Osteoblast (primary cell): ENCODE data around the gene CACNA2D3. TPM values are rescaled to one million over a fixed set of nuclear protein-coding genes. Genes with fewer than 3 reads are reported as not detected.

Experiments used
- DNase-seq: peaks from one replicate; pipeline ENCODE4 v3.0.0; 2011; ENCODE audit warnings: low spot score, mixed read lengths; ENCODE audit not compliant: insufficient read length; ENCODE audit errors: missing footprints
- H2AFZ ChIP-seq: 2 replicates; pipeline ENCODE4 v1.6.0; 2011; ENCODE audit warnings: mild to moderate bottlenecking, low read length
- H3K27ac ChIP-seq: 2 replicates; pipeline ENCODE4 v1.5.1; 2011; ENCODE audit warnings: mild to moderate bottlenecking, low read depth, low read length, moderate library complexity
- H3K27me3 ChIP-seq: 2 replicates; pipeline ENCODE4 v1.6.0; 2012; ENCODE audit warnings: mild to moderate bottlenecking, control low read depth, inconsistent platforms, low read length, moderate library complexity; ENCODE audit not compliant: insufficient read depth
- H3K36me3 ChIP-seq: 2 replicates; pipeline ENCODE4 v1.5.1; 2011; ENCODE audit warnings: mild to moderate bottlenecking, low read length, control low read depth, moderate library complexity; ENCODE audit not compliant: insufficient read depth
- H3K4me1 ChIP-seq: 2 replicates; pipeline ENCODE4 v1.5.1; 2011; ENCODE audit warnings: mild to moderate bottlenecking, low read length, control low read depth, moderate library complexity; ENCODE audit not compliant: insufficient read depth
- H3K4me2 ChIP-seq: 2 replicates; pipeline ENCODE4 v1.6.0; 2011; ENCODE audit warnings: mild to moderate bottlenecking, low read length; ENCODE audit not compliant: insufficient read depth
- H3K4me3 ChIP-seq: fragments of 200-600 bp; sonication (generic); 3 replicates; pipeline ENCODE4 v1.5.1; 2012; ENCODE audit warnings: mild to moderate bottlenecking, low read length, inconsistent platforms; ENCODE audit not compliant: insufficient read depth
- H3K79me2 ChIP-seq: 2 replicates; pipeline ENCODE4 v1.6.0; 2012; ENCODE audit warnings: mild to moderate bottlenecking, low read length, control low read depth, inconsistent platforms; ENCODE audit not compliant: insufficient read depth
- H3K9me3 ChIP-seq: 2 replicates; pipeline ENCODE4 v1.5.1; 2011; ENCODE audit warnings: low read depth, low read length, control low read depth
- H4K20me1 ChIP-seq: 2 replicates; pipeline ENCODE4 v1.6.0; 2012; ENCODE audit warnings: mild to moderate bottlenecking, low read length, control low read depth; ENCODE audit not compliant: insufficient read depth
- CTCF ChIP-seq: IDR thresholded peaks from 2 replicates; pipeline ENCODE4 v1.5.1; 2011; ENCODE audit warnings: mild to moderate bottlenecking, low read depth, low read length, moderate library complexity; ENCODE audit errors: extremely low read depth
- total RNA-seq: library from RNA; depleted of rRNA; stranded (reverse); fragments of >200 nt; gene quantifications from 2 replicates; pipeline ENCODE4 v1.2.3, GENCODE V29; 2012

The CACNA2D3 gene
- total RNA-seq, 1 donor: 0.36 TPM

DNA sequence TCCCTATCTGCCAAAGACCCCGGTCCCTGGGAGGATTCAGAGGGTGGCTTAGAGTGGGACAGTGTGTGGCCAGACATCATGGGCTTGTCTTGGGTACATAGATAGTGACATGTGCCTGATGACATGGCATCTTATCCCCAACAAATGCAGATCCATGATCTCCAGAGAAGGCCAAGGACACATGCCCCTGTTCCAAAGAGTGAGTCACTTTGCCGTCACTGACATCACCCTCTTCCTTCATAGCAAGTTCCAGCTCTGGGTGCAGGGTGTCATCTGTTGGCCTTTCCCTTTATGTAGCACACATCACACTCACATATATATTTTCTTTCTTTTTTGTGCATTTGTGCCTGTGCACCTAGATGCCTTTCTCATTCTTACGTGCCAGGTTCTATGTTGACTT lies 455.0 kb downstream of the CACNA2D3 start:
- Histone ChIP-seq H3K27me3 (no peaks in the 10 kb centered on the region), H3K4me3 (no peak overlapping the region), H2AFZ (no peak overlapping the region), H3K4me1 (no peaks in the 10 kb centered on the region), H3K9me3 (no peaks in the 10 kb centered on the region), H4K20me1 (no peaks in the 10 kb centered on the region), H3K79me2 (no peaks in the 10 kb centered on the region), H3K4me2 (no peak overlapping the region), H3K36me3 (no peaks in the 10 kb centered on the region), H3K27ac (no peak overlapping the region)
- DNase-seq: no peak
- TF ChIP-seq CTCF: no peak

DNA sequence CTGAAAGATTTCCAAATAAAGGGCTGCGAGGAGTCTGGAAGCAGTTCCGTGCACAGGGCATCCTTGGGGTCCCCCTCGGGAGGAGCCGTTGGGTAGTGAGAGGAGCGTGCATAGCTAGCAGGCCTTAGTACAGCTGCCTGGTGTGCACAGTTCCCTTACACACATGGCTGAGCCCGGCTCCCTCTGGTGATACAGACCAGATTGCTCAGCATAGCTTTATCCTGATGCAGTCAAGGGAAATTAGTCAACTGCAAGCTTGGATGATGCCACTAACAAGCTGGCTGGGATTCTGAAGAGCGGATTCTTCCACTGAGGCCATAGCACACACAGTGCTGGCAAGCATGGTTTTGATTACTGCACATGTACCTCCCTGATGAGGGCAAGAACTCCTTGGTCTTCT lies 456.1 kb downstream of the CACNA2D3 start:
- no peak for TF ChIP-seq CTCF
- Histone ChIP-seq H4K20me1 (no peaks in the 10 kb centered on the region), H3K4me1 (no peaks in the 10 kb centered on the region), H3K4me3 (no peak overlapping the region), H3K27ac (no peak overlapping the region), H2AFZ (no peak overlapping the region), H3K4me2 (no peak overlapping the region), H3K9me3 (no peaks in the 10 kb centered on the region), H3K27me3 (no peaks in the 10 kb centered on the region), H3K36me3 (no peaks in the 10 kb centered on the region), H3K79me2 (no peaks in the 10 kb centered on the region)
- no peak for DNase-seq

DNA sequence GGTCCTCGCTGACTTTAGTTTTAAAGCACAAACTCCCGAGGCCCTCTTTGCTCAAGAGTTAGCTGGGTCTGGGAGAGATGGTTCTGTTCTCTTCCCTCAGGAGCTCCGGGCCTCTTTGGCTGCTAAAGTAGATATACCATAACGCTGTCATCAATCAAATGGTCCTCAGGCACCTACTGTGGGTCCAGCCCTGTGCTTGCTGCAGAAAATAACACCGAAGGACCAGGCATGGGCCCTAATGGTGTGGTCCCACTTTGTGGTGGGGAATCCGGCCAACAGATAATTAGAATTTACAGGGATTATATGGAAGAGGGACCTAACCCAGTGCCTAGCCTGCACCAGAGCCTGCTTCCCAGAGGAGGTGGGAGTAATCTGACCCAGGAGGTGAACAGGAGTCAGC lies 458.1 kb downstream of the CACNA2D3 start:
- Histone ChIP-seq H2AFZ (no peak overlapping the region), H3K79me2 (no peaks in the 10 kb centered on the region), H3K27me3 (no peaks in the 10 kb centered on the region), H4K20me1 (no peaks in the 10 kb centered on the region), H3K4me3 (no peak overlapping the region), H3K27ac (no peak overlapping the region), H3K36me3 (no peaks in the 10 kb centered on the region), H3K9me3 (no peaks in the 10 kb centered on the region), H3K4me2 (no peak overlapping the region), H3K4me1 (no peaks in the 10 kb centered on the region)
- DNase-seq: no peak
- no peak for TF ChIP-seq CTCF

- no peak for DNase-seq
- no peak overlapping the region for H3K4me3 ChIP-seq
- no peaks in the 10 kb centered on the region for H3K79me2 ChIP-seq
- no peaks in the 10 kb centered on the region for H3K9me3 ChIP-seq
- no peak for TF ChIP-seq CTCF
- no peak overlapping the region for H2AFZ ChIP-seq
- H4K20me1 ChIP-seq: no peaks in the 10 kb centered on the region
- no peak overlapping the region for H3K4me2 ChIP-seq
- no peaks in the 10 kb centered on the region for H3K27me3 ChIP-seq
- no peaks in the 10 kb centered on the region for H3K36me3 ChIP-seq
- H3K4me1 ChIP-seq: no peaks in the 10 kb centered on the region
- no peak overlapping the region for H3K27ac ChIP-seq
These were observed 460.1 kb downstream of the CACNA2D3 start for GRCh38 chr3:54582424-54582823.
